Uterus (tissue), 4 donors: ENCODE measurements around the gene BRAT1. TPM values are rescaled to one million over a fixed set of nuclear protein-coding genes. Genes with fewer than 3 reads are reported as not detected.

Experiments
- DNase-seq, 2 donors: peaks; one replicate each; pipeline ENCODE4 v3.0.0-alpha.2; 2019 to 2020
- H3K27ac ChIP-seq, 2 donors: fragments of 200-600 bp; sonication (generic); 1 replicate in 1 of 2; 2 replicates in 1 of 2; pipeline ENCODE4 v1.5.1; 2016 to 2018
- H3K27me3 ChIP-seq, 2 donors: fragments of 200-600 bp; sonication (generic); one replicate each; pipeline ENCODE4 v1.5.1; 2018 to 2019; ENCODE audit warnings: control low read depth in 1 of 2
- H3K36me3 ChIP-seq, 2 donors: fragments of 200-600 bp; sonication (generic); one replicate each; pipeline ENCODE4 v1.5.1; 2019; ENCODE audit warnings: control low read depth in 1 of 2
- H3K4me1 ChIP-seq, 2 donors: fragments of 200-600 bp; sonication (generic); one replicate each; pipeline ENCODE4 v1.5.1; 2018 to 2019; ENCODE audit warnings: control low read depth in 1 of 2
- H3K4me3 ChIP-seq, 2 donors: fragments of 200-600 bp; sonication (generic); 1 replicate in 1 of 2; 2 replicates in 1 of 2; pipeline ENCODE4 v1.5.1; 2018 to 2019; ENCODE audit warnings: mild to moderate bottlenecking in 1 of 2
- H3K9me3 ChIP-seq, 2 donors: fragments of 200-600 bp; sonication (generic); one replicate each; pipeline ENCODE4 v1.5.1; 2019; ENCODE audit warnings: control low read depth in 1 of 2
- POLR2A ChIP-seq, 2 donors: fragments of 450-650 bp; IDR thresholded peaks; one replicate each; pipeline ENCODE4 v1.6.1; 2016; ENCODE audit warnings: antibody characterized with exemption in 2 of 2, mild to moderate bottlenecking in 1 of 2, moderate library complexity in 1 of 2
- intact Hi-C: fragments of 100-400 bp; cut with DNase I; formaldehyde crosslinking; loops from one replicate; pipeline ENCODE4 v1.15.1; 2023; ENCODE audit warnings: low total_unique reads
- total RNA-seq, 4 donors: library from RNA; depleted of rRNA in 3 of 4; stranded (reverse); fragments of >200 nt in 3 of 4; gene quantifications; one replicate each; pipeline versions ENCODE4 v1.1.0 to v1.2.4, GENCODE V29; 2014 to 2023
- TF ChIP-seq, protein P1 (sequence below), 4 experiments: fragments of 200-600 bp in 2 of 4; fragments of 450-650 bp in 2 of 4; sonication (generic) in 2 of 4; IDR thresholded peaks; one replicate each; pipeline ENCODE4 v1.5.1; 2016 to 2019; ENCODE audit warnings: antibody characterized with exemption in 4 of 4, mild to moderate bottlenecking in 2 of 4, moderate library complexity in 1 of 4
- donor health status: DM: yes; HTN: yes; CAD: no.

The BRAT1 gene
- total RNA-seq, 4 donors from 2014 or later = 10.3 to 44.3 (median 36.0) TPM

GRCh38 chr7:2576742-2577491 lies 21.6 kb upstream of the BRAT1 start:
- Histone ChIP-seq H3K4me3 (no peak overlapping the region), H3K36me3 (no peaks in the 10 kb centered on the region), H3K9me3 (no peaks in the 10 kb centered on the region), H3K27me3 (no peaks in the 10 kb centered on the region), H3K27ac (no peak overlapping the region), H3K4me1 (no peaks in the 10 kb centered on the region)
- no peak for TF ChIP-seq POLR2A (IDR thresholded peaks at IDR 0.05)
- TF ChIP-seq, protein P1, sequence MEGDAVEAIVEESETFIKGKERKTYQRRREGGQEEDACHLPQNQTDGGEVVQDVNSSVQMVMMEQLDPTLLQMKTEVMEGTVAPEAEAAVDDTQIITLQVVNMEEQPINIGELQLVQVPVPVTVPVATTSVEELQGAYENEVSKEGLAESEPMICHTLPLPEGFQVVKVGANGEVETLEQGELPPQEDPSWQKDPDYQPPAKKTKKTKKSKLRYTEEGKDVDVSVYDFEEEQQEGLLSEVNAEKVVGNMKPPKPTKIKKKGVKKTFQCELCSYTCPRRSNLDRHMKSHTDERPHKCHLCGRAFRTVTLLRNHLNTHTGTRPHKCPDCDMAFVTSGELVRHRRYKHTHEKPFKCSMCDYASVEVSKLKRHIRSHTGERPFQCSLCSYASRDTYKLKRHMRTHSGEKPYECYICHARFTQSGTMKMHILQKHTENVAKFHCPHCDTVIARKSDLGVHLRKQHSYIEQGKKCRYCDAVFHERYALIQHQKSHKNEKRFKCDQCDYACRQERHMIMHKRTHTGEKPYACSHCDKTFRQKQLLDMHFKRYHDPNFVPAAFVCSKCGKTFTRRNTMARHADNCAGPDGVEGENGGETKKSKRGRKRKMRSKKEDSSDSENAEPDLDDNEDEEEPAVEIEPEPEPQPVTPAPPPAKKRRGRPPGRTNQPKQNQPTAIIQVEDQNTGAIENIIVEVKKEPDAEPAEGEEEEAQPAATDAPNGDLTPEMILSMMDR (IDR thresholded peaks at IDR 0.05) = no peak
- DNase-seq = no peak
- intact Hi-C loops = no loop called here

GRCh38 chr7:2575733-2576340 lies 20.5 kb upstream of the BRAT1 start:
- intact Hi-C loops = no loop called here
- Histone ChIP-seq H3K27me3 (no peaks in the 10 kb centered on the region), H3K36me3 (no peaks in the 10 kb centered on the region), H3K4me3 (no peak overlapping the region), H3K4me1 (no peaks in the 10 kb centered on the region), H3K27ac (no peak overlapping the region), H3K9me3 (no peaks in the 10 kb centered on the region)
- TF ChIP-seq, protein P1 (IDR thresholded peaks at IDR 0.05) = no peak
- TF ChIP-seq POLR2A (IDR thresholded peaks at IDR 0.05) = no peak
- DNase-seq = no peak

GRCh38 chr7:2575046-2575732 lies 19.9 kb upstream of the BRAT1 start:
- H3K27me3 ChIP-seq = no peaks in the 10 kb centered on the region
- no peak overlapping the region for H3K4me3 ChIP-seq
- no peaks in the 10 kb centered on the region for H3K4me1 ChIP-seq
- no peak overlapping the region for H3K27ac ChIP-seq
- H3K36me3 ChIP-seq = no peaks in the 10 kb centered on the region
- intact Hi-C loops = no loop called here
- no peak for DNase-seq
- TF ChIP-seq, protein P1 (IDR thresholded peaks at IDR 0.05) = no peak
- no peak for TF ChIP-seq POLR2A (IDR thresholded peaks at IDR 0.05)
- no peaks in the 10 kb centered on the region for H3K9me3 ChIP-seq

- Histone ChIP-seq H3K9me3 (no peaks in the 10 kb centered on the region), H3K36me3 (no peaks in the 10 kb centered on the region), H3K27ac (no peak overlapping the region), H3K4me1 (no peaks in the 10 kb centered on the region), H3K27me3 (no peaks in the 10 kb centered on the region), H3K4me3 (no peak overlapping the region)
- intact Hi-C loops = no loop called here
- no peak for TF ChIP-seq POLR2A (IDR thresholded peaks at IDR 0.05)
- TF ChIP-seq, protein P1 (IDR thresholded peaks at IDR 0.05) = no peak
- no peak for DNase-seq
Observed at GRCh38 chr7:2573761-2574160, 18.4 kb upstream of the BRAT1 start.
